Islet precursor cell (in vitro differentiated cells): ENCODE measurements around the gene PNMA8A.
A peak's percentile ranks its signal among the peaks of the same experiment; 100 is the strongest.

ENCODE experiments used
- DNase-seq: peaks from one replicate; pipeline ENCODE4 v3.0.0-alpha.2; 2018

The PNMA8A gene

GRCh38 chr19:46426506-46427162, 44.7 kb downstream of the PNMA8A start:
- peak; percentile 92 for DNase-seq

- DNase-seq: no peak
Observed at GRCh38 chr19:46426035-46426505, 45.3 kb downstream of the PNMA8A start.

- DNase-seq: no peak
Observed at GRCh38 chr19:46423188-46423587, 48.2 kb downstream of the PNMA8A start.

GRCh38 chr19:46422344-46422743, 49.0 kb downstream of the PNMA8A start:
- no peak for DNase-seq

- DNase-seq: no peak
Observed at GRCh38 chr19:46420056-46420455, 51.3 kb downstream of the PNMA8A start.
